Measurements from ENCODE around the gene TSBP1.
"Not testable (repeated sequence)": the region's sequence is repeated elsewhere in the genome, so short reads cannot be mapped to it uniquely, and the experiment has no call there.

The TSBP1 gene

GRCh38 chr6:32273801-32274577 is 97.7 kb downstream of the TSBP1 start:
- not testable (repeated sequence) for DNase-seq

GRCh38 chr6:32271429-32271828 is 100.3 kb downstream of the TSBP1 start:
- no peak for DNase-seq

GRCh38 chr6:32268459-32268858 is 103.2 kb downstream of the TSBP1 start:
- not testable (repeated sequence) for DNase-seq

- DNase-seq = no peak
These were observed 104.7 kb downstream of the TSBP1 start for GRCh38 chr6:32267035-32267434.

- DNase-seq = not testable (repeated sequence)
These were observed 114.4 kb downstream of the TSBP1 start for GRCh38 chr6:32257262-32257661.

- no peak for DNase-seq
These were observed 116.2 kb downstream of the TSBP1 start for GRCh38 chr6:32255199-32256153.

- no peak for DNase-seq
These were observed 116.9 kb downstream of the TSBP1 start for GRCh38 chr6:32254761-32255198.

- DNase-seq = no peak
These were observed 119.2 kb downstream of the TSBP1 start for GRCh38 chr6:32252331-32253009.

GRCh38 chr6:32249262-32249661 is 122.4 kb downstream of the TSBP1 start:
- no peak for DNase-seq

- DNase-seq = no peak
These were observed 124.3 kb downstream of the TSBP1 start for GRCh38 chr6:32247401-32247800.

- DNase-seq = peak; percentile 59 to 74 (median 61)
These were observed 126.7 kb downstream of the TSBP1 start for GRCh38 chr6:32244946-32245398.

GRCh38 chr6:32244270-32244669 is 127.4 kb downstream of the TSBP1 start:
- DNase-seq = no peak

Measured in NCI-H1417 (cell line).